Left colon (tissue), 2 donors: ENCODE results near the gene SOD2. TPM values are rescaled to one million over a fixed set of nuclear protein-coding genes. Genes with fewer than 3 reads are reported as not detected.
"Not testable (repeated sequence)": the region's sequence is repeated elsewhere in the genome, so short reads cannot be mapped to it uniquely, and the experiment has no call there.

Source experiments
- ATAC-seq: fragments of 200-7000 bp; cut with Tn5 transposase; one replicate; pipeline ENCODE4 v1.9.1; 2020; ENCODE audit warnings: mild to moderate bottlenecking, moderate library complexity
- DNase-seq, 2 donors: peaks; one replicate each; pipeline ENCODE4 v3.0.0-alpha.2; 2020
- intact Hi-C, 2 donors: fragments of 100-400 bp; cut with DNase I in 1 of 2; cut with micrococcal nuclease in 1 of 2; formaldehyde crosslinking; loops; one replicate each; pipeline versions ENCODE4 v1.11.2 to v1.14.0; 2022; cut with DNase I, micrococcal nuclease
- total RNA-seq, 2 donors: library from RNA; stranded (reverse); fragmentation: NEBNext Ultra II Directional; extraction: Animal tissue kit (Norgen Biotek cat#: 25700); gene quantifications; one replicate each; pipeline ENCODE4 v1.2.1, GENCODE V29; 2021
- donor health status: DM: no; HTN: no; CAD: no.
- donor health status: DM: yes; HTN: yes; CAD: no.

Gene SOD2
- total RNA-seq, 2 donors from 2014 or later: 284 to 402 TPM

DNA sequence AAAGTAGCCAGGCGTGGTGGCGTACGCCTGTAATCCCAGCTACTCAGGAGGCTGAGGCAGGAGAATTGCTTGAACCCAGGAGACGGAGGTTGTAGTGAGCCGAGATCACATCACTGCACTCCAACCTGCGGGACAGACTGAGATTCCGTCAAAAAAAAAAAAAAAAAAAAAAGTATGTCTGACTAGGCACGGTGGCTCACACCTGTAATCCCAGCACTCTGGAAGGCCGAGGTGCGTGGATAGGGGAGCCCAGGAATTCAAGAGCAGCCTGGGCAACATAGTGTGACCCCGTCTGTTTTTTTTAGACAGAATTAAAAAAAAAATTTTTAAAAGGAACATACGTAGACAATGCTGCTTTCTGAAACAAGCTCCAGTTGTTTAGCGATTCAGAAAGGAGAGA lies 2.9 kb downstream of the SOD2 start:
- intact Hi-C loops: loop anchor here in 1 of 2 donors (5.0 kb wide), 1 partner anchor 37 kb away; the partner anchor contains the start of gene WTAP
- not testable (repeated sequence) for DNase-seq, ATAC-seq

GRCh38 chr6:159689001-159689400 lies 4.0 kb downstream of the SOD2 start:
- intact Hi-C loops: loop anchor here in 1 of 2 donors (10.0 kb wide), 1 partner anchor 96 kb away; the partner anchor contains the start of gene TCP1
- DNase-seq (no peak), ATAC-seq (no peak)

GRCh38 chr6:159688266-159688905 lies 4.7 kb downstream of the SOD2 start:
- DNase-seq: no peak
- ATAC-seq: no peak
- intact Hi-C loops: loop anchor here in 1 of 2 donors (10.0 kb wide), 1 partner anchor 96 kb away; the partner anchor contains the start of gene TCP1

DNA sequence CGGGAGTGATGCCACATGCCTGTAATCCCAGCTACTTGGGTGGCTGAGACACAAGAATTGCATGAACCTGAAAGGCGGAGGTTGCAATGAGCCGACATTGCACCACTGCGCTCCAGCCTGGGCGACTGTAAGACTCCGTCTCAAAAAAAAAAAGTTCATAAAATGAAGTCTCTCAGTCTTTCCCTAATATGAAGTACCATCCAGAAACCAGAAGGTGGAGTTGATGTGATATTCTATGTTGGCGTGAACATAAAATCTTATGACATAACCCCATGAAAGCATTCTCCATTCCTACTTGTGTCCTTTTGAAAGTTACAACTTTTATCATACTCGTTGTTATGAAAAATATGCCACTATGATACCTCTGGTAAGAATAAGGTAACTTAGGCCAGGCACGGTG lies 5.7 kb downstream of the SOD2 start:
- no peak for ATAC-seq
- DNase-seq: no peak
- intact Hi-C loops: loop anchor here in 1 of 2 donors (10.0 kb wide), 1 partner anchor 97 kb away; the partner anchor contains the start of gene TCP1

- intact Hi-C loops: loop anchor here in 1 of 2 donors (10.0 kb wide), 1 partner anchor 98 kb away; the partner anchor contains the start of gene TCP1
- DNase-seq: no peak
- ATAC-seq: no peak
Measured at GRCh38 chr6:159686703-159687102, 6.3 kb downstream of the SOD2 start.

DNA sequence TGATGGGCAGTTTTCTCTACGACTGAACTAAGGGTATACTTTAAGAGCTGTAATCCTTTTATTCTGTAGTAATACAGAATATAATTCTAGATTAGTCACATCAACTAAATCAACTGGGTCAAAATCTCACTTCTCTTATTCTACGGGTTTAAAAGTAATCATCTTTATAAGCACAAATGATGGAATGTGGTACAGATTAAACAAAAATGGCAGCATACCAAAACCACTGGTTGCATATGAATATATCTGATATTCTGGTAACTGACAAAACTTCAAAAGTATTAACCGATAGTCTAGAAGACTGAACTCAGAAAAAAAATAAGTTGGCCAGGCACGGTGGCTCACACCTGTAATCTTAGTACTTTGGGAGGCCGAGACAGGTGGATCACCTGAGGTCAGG lies 7.0 kb downstream of the SOD2 start:
- DNase-seq: no peak
- ATAC-seq: no peak
- intact Hi-C loops: loop anchor here in 1 of 2 donors (10.0 kb wide), 1 partner anchor 99 kb away; the partner anchor contains the start of gene TCP1

DNA sequence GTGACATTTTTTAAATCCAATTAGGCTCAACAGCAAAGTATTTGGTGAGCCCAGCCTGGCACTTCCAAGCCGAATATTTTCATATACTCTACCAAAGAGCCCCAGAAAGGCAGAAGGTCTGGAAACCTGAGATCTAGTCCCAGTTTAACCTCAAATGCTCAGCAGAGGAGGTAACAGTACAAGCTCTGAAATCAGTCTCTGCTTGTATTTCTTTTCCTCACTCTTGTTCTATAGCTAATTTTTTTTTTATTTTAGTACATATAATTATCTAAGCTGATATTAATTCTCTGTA lies 9.1 kb downstream of the SOD2 start:
- intact Hi-C loops: loop anchor here in 1 of 2 donors (10.0 kb wide), 1 partner anchor 101 kb away; the partner anchor contains the start of gene TCP1
- no peak for DNase-seq
- no peak for ATAC-seq

DNA sequence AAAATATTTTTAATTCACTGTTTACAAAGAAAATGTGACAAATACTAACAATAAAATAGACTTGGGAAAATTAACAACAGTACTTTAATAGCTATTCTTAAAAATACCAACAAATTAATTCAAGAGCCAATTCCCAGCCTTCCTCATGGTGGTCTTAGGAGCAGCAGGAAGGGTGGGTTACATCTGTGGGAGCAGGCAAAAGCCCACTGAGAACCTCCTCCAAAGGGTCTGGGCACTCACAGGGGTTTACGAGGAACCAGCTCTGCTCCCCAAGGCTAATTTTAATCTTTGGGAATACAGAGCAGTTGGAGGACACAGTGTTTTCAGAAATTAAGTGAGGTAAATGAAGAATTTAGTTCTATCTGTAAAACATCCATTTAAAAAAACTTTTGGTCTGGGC lies 10.2 kb downstream of the SOD2 start:
- DNase-seq (no peak), ATAC-seq (no peak)
- intact Hi-C loops: loop anchor here in 1 of 2 donors (10.0 kb wide), 1 partner anchor 102 kb away; the partner anchor contains the start of gene TCP1

- ATAC-seq (no peak), DNase-seq (no peak)
- intact Hi-C loops: loop anchor here in 1 of 2 donors (10.0 kb wide), 1 partner anchor 103 kb away; the partner anchor contains the start of gene TCP1
Measured at GRCh38 chr6:159682295-159682694, 10.7 kb downstream of the SOD2 start.

DNA sequence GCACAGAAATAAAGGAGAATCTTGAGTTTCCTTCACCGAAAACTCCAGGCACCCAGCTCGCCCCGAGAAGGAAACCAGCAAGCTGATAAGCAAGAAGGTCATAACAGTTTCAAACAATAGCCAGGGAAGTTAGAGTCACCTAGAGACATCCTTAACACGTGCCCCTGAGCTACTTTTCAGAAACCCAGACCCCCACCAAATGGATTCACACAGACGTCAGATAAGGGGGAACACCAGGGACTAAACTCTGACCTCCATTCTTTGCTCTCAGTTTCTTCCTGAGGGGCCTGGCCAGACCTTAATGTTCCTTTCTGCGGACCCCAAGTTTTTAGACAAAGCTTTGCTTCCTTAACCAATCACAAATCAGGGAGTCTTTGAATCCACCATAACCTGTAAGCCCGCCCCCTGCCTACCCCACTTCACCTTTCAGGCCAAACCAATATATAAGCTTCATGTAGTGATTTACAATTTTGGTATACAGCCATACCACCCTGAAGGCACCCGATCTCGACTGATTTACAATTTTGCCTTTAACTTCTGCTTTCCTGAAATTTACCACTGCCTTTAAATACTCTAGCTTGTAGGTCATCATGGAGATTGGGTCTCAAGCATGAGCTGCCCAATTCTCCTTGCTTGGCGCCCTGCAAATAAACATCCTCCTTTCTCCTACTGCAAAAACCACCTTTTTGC lies 11.7 kb downstream of the SOD2 start:
- no peak for ATAC-seq
- intact Hi-C loops: loop anchor here in 1 of 2 donors (10.0 kb wide), 1 partner anchor 103 kb away; the partner anchor contains the start of gene TCP1
- DNase-seq: no peak

GRCh38 chr6:159680104-159680503 lies 12.9 kb downstream of the SOD2 start:
- DNase-seq: no peak
- intact Hi-C loops: loop anchor here in 1 of 2 donors (10.0 kb wide), 1 partner anchor 105 kb away; the partner anchor contains the start of gene TCP1
- no peak for ATAC-seq

DNA sequence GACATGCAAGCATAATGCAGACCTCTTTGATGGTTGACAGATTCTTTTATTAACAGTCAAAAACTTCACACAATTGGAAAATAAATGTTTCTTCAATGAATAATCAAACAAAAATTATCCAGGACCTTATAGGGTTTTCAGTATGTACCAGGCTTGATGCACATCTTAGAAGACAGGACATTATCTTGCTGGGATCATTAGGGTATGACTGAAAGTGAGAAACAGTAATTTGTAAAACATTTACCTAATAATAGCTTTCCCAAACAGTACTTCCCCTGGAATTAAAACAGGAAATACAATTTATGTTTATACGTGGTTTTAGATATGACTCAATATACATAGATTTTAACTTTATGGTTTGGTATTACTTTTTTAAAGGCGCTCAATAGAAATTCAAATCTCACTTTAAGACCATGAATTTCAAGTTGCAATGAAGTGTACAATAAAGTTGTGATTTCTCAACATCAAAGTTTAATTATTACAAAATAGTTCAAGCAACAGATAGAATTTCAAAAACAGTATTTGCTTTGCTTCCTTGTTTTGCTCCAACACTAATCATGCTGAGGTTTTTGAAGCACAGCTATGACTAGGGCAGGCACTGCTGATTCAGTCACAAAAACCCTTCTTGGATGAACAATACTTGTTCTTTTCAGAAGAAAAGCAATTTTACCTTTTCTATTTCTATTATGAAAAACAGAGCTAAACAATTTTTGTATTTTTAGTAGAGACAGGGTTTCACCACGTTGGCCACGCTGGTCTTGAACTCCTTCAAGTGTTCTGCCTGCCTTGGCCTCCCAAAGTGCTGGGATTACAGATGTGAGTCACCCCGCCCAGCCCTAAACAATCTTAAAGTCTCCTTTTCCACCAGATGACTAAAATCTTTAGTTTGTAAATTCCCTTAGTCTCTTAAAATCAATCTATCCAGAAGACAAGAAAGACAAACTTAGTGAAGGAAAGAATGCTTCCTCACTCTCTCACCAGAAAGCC lies 13.7 kb downstream of the SOD2 start:
- intact Hi-C loops: loop anchor here in 1 of 2 donors (10.0 kb wide), 1 partner anchor 105 kb away; the partner anchor contains the start of gene TCP1
- DNase-seq (no peak), ATAC-seq (no peak)

DNA sequence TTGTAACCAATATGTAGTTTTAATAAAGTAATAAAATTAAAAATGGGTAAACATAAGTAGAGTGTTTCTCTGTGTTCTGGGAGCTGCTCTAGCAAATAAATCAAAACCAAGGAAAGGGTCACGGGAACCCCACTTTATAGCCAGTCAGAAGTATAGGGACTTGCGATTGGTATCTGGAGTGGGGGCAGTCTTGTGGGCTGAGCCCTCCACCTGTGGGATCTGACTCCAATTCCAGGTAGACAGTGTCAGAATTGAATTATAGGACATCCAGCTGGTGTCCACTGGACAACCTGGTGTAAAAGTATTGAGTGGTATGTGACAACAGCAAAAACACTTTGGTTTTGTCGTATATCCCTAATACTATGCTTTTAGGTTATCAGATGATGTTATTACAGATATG lies 14.5 kb downstream of the SOD2 start:
- no peak for DNase-seq
- intact Hi-C loops: no loop called here
- no peak for ATAC-seq

DNA sequence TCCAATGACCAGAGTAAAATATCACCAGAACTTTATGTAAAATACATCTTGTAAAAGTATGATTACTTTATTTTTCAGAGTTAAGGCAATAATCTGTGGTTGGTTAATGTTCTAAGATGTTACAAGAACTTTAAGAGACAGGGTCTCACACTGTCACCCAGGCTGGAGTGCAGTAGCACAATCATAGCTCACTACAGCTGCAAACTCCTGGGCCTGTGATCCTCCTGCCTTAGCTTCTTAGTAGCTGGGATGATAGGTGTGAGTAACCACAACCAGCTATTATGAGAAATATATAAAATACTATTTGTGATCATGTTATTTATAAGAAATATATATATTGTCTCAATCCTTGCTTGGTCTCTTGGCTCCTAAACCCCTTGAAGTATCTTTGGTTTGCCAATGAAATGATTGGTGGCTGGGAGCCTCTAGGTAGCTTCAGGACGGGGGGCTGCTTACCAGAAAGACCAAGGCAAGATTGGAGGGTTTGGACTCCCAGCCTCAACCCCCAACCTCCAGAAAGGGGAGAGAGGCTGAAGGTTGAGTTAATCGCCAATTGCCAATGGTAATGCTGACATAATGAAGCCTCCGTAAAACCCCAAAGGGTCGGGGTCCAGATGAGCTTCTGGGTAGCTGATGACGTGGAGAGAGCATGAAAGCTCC lies 15.4 kb downstream of the SOD2 start:
- DNase-seq: no peak
- intact Hi-C loops: no loop called here
- ATAC-seq: no peak

DNA sequence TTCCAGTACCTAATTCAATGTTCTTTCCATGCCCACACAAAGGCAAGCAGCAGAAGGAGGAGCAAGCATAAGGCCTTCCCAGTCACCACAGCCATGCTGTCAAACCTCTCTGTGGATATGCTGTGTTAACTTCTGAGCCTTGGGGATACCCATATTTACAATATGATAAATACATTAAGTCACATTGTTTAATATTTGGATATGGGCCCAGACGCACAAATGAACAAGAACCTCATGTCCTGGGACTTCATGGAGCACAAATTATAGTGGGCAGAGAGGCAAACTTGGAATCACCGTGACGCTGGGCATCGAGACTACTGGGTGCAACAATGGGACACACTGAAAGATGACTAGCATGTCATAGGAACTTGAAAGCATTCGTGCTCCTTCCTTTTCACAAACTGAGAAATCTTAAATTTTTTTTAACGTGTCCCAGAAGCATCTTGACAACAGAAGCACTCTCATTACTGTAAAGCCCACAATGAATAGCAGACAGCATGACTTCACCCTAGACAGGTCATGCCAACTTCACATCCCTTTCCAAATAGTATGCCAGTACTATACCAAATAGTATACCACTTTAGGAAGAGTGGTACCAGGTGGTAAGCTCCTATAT lies 16.0 kb downstream of the SOD2 start:
- ATAC-seq (no peak), DNase-seq (no peak)
- intact Hi-C loops: no loop called here

DNA sequence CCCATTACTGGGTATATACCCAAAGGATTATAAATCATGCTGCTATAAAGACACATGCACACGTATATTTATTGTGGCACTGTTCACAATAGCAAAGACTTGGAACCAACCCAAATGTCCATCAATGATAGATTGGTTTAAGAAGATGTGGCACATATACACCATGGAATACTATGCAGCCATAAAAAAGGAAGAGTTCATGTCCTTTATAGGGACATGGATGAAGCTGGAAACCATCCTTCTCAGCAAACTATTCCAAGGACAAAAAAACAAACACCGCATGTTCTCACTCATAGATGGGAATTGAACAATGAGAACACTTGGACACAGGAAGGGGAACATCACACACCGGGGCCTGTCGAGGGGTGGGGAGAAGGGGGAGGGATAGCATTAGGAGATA lies 16.8 kb downstream of the SOD2 start:
- intact Hi-C loops, ATAC-seq, DNase-seq: not testable (repeated sequence)

DNA sequence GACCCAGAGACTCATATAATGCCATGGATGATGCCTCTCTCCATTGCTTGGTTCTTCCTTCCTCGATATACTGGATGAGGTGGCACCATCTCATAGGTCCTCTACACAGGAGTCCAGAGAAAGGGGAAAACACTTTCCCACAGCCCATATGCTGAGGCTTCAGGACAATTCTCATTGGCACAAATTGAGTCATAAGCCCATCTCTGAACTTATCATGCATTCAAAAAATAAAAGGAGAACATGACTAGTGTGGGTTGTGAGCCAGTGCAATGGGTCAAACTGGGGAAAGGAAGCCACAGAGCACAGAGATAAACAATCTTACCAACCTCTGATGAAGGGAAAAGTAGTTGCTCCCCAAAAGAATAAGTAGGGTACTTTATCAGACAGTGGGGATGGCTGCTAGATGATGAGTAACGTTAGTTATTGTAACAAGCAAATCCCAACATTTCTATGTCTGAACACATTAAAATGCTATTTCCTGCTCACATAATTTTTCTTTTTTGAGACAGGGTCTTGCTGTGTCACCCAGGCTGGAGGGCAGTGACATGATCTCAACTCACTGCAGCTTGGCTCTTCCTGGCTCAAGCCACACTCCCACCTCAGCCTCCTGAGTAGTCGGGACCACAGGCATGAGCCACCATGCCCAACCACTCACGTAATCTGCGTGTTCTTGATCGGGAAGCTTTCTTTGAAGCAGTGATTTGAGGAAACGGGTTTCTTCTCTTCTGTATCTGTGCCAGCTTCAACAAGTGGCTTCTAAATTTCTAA lies 27.0 kb downstream of the SOD2 start:
- DNase-seq (no peak), ATAC-seq (no peak)
- intact Hi-C loops: no loop called here
